Activated T-helper 17 cell treated with anti-CD3 and anti-CD28 coated beads, Interleukin-2, amount 50 U/mL, for 72 hours (primary cell): Measurements from ENCODE around the gene EIF5AL1. TPM values are rescaled to one million over a fixed set of nuclear protein-coding genes. Genes with fewer than 3 reads are reported as not detected.
"Not testable (repeated sequence)": the region's sequence is repeated elsewhere in the genome, so short reads cannot be mapped to it uniquely, and the experiment has no call there.

Experiments
- ATAC-seq: fragments of 150-1000 bp; cut with Tn5 transposase; replicated peaks from 2 replicates; pipeline ENCODE4 v1.10.0; 2021; ENCODE audit warnings: mild to moderate bottlenecking, moderate library complexity
- H3K27ac Mint-ChIP-seq: one replicate; pipeline ENCODE4 v1.8.0; 2022; ENCODE audit warnings: mixed read lengths
- H3K27me3 Mint-ChIP-seq: one replicate; pipeline ENCODE4 v1.8.0; 2022; ENCODE audit warnings: mixed read lengths
- H3K36me3 Mint-ChIP-seq: one replicate; pipeline ENCODE4 v1.8.0; 2022; ENCODE audit warnings: low read depth, mild to moderate bottlenecking, mixed read lengths
- H3K4me1 Mint-ChIP-seq: one replicate; pipeline ENCODE4 v1.8.0; 2022; ENCODE audit warnings: mixed read lengths
- H3K4me3 Mint-ChIP-seq: one replicate; pipeline ENCODE4 v1.8.0; 2022; ENCODE audit warnings: mild to moderate bottlenecking, mixed read lengths
- H3K9me3 Mint-ChIP-seq: one replicate; pipeline ENCODE4 v1.8.0; 2022; ENCODE audit warnings: mixed read lengths
- total RNA-seq, 2 donors: library from RNA; stranded (reverse); gene quantifications; one replicate each; pipeline ENCODE4 v1.2.3, GENCODE V29; 2022

EIF5AL1 gene
- total RNA-seq, 2 donors from 2014 or later = 0.26 TPM; not detected in 1

- not testable (repeated sequence) for H3K9me3 Mint-ChIP-seq, H3K36me3 Mint-ChIP-seq, H3K4me3 Mint-ChIP-seq, H3K27ac Mint-ChIP-seq, ATAC-seq, H3K4me1 Mint-ChIP-seq
- H3K27me3 Mint-ChIP-seq = peaks cover 10% of the 10 kb centered on the region
These were observed 4.3 kb downstream of the EIF5AL1 start for GRCh38 chr10:79516532-79517205.

GRCh38 chr10:79517567-79517966 lies 5.2 kb downstream of the EIF5AL1 start:
- not testable (repeated sequence) for H3K9me3 Mint-ChIP-seq, ATAC-seq, H3K27ac Mint-ChIP-seq, H3K4me3 Mint-ChIP-seq, H3K4me1 Mint-ChIP-seq, H3K36me3 Mint-ChIP-seq
- peaks cover 10% of the 10 kb centered on the region for H3K27me3 Mint-ChIP-seq

- not testable (repeated sequence) for H3K27ac Mint-ChIP-seq, H3K36me3 Mint-ChIP-seq, H3K4me3 Mint-ChIP-seq, ATAC-seq, H3K27me3 Mint-ChIP-seq, H3K9me3 Mint-ChIP-seq, H3K4me1 Mint-ChIP-seq
These were observed 9.4 kb downstream of the EIF5AL1 start for GRCh38 chr10:79521751-79522150.

DNA sequence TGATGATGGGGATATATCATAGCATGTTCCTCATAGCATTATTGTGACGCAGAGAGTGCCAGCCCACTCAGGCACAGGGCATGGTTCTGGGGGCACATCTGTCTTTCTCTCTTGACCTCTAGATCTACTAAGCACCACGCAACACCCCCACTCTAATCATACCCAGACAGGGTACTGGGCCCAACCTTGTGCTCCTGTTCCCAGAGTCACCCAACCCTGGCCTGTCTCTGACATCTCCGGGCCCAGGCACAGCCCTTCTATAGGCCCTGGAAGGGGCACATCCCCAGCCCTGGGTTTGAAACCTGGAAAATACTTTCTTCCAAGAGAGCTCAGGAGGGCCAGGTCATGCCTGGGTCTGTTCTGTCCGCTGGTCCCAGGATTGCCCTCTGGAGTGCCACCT lies 10.1 kb downstream of the EIF5AL1 start:
- H3K4me1 Mint-ChIP-seq, ATAC-seq, H3K27ac Mint-ChIP-seq, H3K4me3 Mint-ChIP-seq, H3K27me3 Mint-ChIP-seq, H3K36me3 Mint-ChIP-seq, H3K9me3 Mint-ChIP-seq: not testable (repeated sequence)

- H3K36me3 Mint-ChIP-seq, H3K4me1 Mint-ChIP-seq, H3K27me3 Mint-ChIP-seq, H3K4me3 Mint-ChIP-seq, H3K9me3 Mint-ChIP-seq, ATAC-seq, H3K27ac Mint-ChIP-seq: not testable (repeated sequence)
These were observed 11.0 kb downstream of the EIF5AL1 start for GRCh38 chr10:79523157-79523853.

DNA sequence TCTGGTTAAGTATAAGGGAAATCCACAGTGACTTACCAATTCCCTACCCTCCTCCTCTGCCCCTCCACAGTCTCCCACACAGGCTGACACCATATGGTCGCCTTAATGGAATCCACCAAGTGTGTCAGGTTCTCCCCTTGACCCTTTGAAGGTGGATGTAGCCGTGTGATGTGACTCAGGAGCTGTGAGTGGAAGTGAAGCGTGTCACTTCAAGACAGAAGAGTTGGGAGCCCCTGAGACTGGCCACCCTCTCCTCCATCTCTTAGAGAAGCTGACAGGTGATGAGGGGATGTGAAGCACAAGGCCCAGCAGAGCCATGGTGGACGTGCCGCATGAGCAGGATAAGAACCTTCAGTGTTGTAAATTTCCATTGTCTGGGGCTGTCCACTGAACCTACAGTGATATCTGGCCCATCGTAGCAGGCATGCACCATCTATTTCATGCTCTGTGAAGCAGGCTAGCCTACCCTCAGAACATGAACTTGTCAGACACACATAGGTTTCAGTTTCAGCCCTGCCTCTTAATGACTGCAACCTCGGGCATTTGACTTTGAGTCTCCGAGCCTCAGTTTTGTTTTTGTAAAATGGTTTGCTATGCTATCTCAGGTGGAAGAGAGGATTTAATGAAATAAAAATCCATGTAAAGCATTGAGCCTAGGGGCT lies 12.8 kb downstream of the EIF5AL1 start:
- H3K36me3 Mint-ChIP-seq, H3K27ac Mint-ChIP-seq, H3K4me3 Mint-ChIP-seq, H3K4me1 Mint-ChIP-seq, H3K9me3 Mint-ChIP-seq, H3K27me3 Mint-ChIP-seq: not testable (repeated sequence)
- peak; percentile 35 for ATAC-seq

DNA sequence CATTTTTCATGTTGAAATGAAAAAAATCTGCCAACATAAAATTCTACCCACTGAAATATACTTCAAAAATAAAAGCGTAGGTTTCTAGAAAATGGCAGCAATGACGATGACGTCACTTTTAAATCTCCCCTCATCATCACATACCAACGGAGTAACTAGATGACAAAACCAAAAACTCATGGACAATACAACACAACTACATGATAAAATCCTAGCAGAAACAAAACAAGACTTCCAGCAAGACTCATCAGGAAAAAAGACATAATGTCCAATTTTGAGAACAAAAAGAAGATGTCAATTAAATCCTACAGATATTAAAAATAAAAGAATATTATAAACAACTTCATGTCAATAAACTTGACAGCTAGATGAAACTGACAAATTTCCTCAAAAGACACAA lies 15.9 kb downstream of the EIF5AL1 start:
- not testable (repeated sequence) for H3K4me1 Mint-ChIP-seq, H3K4me3 Mint-ChIP-seq, H3K9me3 Mint-ChIP-seq, H3K36me3 Mint-ChIP-seq, H3K27me3 Mint-ChIP-seq, H3K27ac Mint-ChIP-seq, ATAC-seq

- not testable (repeated sequence) for H3K4me3 Mint-ChIP-seq, H3K27ac Mint-ChIP-seq, ATAC-seq, H3K36me3 Mint-ChIP-seq, H3K27me3 Mint-ChIP-seq, H3K9me3 Mint-ChIP-seq, H3K4me1 Mint-ChIP-seq
These were observed 21.0 kb downstream of the EIF5AL1 start for GRCh38 chr10:79533142-79533902.

DNA sequence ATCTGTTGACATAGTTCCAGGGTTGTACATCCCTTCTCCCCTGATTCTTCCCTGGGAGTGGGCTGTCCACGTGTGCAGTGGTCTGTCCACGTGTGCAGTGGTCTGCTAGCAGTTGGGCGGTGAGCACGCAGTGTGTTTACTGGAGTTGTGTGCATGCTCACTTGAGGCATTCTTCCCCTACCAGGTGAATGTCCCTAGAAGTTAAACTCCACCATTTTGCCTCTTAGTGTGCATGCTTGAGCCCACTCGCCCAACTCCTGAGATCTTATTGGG lies 21.5 kb downstream of the EIF5AL1 start:
- not testable (repeated sequence) for H3K4me1 Mint-ChIP-seq, H3K9me3 Mint-ChIP-seq, H3K27ac Mint-ChIP-seq, ATAC-seq, H3K4me3 Mint-ChIP-seq, H3K36me3 Mint-ChIP-seq, H3K27me3 Mint-ChIP-seq

- H3K9me3 Mint-ChIP-seq, H3K27ac Mint-ChIP-seq, H3K4me3 Mint-ChIP-seq, ATAC-seq, H3K4me1 Mint-ChIP-seq, H3K27me3 Mint-ChIP-seq, H3K36me3 Mint-ChIP-seq: not testable (repeated sequence)
These were observed 26.0 kb downstream of the EIF5AL1 start for GRCh38 chr10:79538311-79538710.

- not testable (repeated sequence) for H3K27ac Mint-ChIP-seq, H3K9me3 Mint-ChIP-seq
These were observed 28.6 kb downstream of the EIF5AL1 start for GRCh38 chr10:79540930-79541329.

DNA sequence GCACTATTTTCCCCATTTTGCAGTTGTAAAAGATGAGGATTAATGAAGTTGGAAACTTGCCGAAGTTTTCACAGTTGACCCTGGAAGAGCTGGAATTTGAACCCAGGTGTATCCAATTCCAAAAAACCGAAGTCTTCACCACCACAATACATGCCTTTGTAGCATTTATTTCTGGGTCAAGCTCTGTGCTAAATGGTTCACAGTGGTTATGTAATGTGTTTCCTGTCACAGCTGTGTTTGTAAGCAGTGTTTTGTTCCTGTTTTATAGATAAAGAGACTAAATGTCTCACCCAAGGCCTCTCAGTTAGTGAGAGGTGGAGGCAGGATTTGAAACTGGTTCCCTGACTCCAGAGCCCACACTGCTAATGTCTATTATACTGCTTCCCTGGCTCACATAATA lies 30.3 kb downstream of the EIF5AL1 start:
- ATAC-seq = no peak
- H3K36me3 Mint-ChIP-seq = no peaks in the 10 kb centered on the region
- H3K27ac Mint-ChIP-seq = peak overlapping the region; percentile 4
- H3K9me3 Mint-ChIP-seq = no peaks in the 10 kb centered on the region
- peaks cover 14% of the 10 kb centered on the region for H3K4me1 Mint-ChIP-seq
- no peaks in the 10 kb centered on the region for H3K27me3 Mint-ChIP-seq
- no peak overlapping the region for H3K4me3 Mint-ChIP-seq

More at GRCh38 chr10:79540930-79541329, 28.6 kb downstream of the EIF5AL1 start:
- not testable (repeated sequence) for H3K4me3 Mint-ChIP-seq, H3K4me1 Mint-ChIP-seq, H3K36me3 Mint-ChIP-seq, H3K27me3 Mint-ChIP-seq
- ATAC-seq = peak; percentile 95

DNA sequence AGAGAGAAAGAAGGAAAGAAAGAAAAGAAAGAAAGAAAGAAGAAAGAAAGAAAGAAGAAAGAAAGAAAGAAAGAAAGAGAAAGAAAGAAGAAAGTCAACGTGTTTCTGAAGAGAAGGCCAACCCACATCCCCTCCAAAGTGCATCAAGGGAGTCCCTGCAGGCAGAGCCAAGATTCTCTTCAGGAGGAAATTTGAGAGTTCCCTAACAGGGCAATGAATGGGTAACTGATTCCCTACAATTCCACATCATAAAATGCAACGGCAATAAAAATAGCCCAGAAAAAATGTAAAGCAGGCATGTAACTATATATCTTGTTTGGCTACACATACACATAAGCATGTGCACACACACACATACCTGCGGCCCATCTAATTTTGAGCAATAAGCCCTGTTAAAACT lies 32.1 kb downstream of the EIF5AL1 start:
- not testable (repeated sequence) for H3K4me3 Mint-ChIP-seq, H3K27me3 Mint-ChIP-seq, H3K36me3 Mint-ChIP-seq, H3K27ac Mint-ChIP-seq, H3K9me3 Mint-ChIP-seq, ATAC-seq
- H3K4me1 Mint-ChIP-seq = peaks cover 21% of the 10 kb centered on the region

GRCh38 chr10:79544926-79545659 lies 32.8 kb downstream of the EIF5AL1 start:
- H3K27me3 Mint-ChIP-seq, H3K27ac Mint-ChIP-seq, H3K36me3 Mint-ChIP-seq, H3K9me3 Mint-ChIP-seq, ATAC-seq, H3K4me3 Mint-ChIP-seq: not testable (repeated sequence)
- H3K4me1 Mint-ChIP-seq = peaks cover 21% of the 10 kb centered on the region
